Activated CD4-positive, alpha-beta T cell treated with anti-CD3 and anti-CD28 coated beads, Interleukin-2, Interleukin-6, amounts not matched to agents 100 ng/mL and 50 ng/mL, durations not matched to agents 16 hours and 8 hours (primary cell): ENCODE results near the gene DIP2B.

Experiments
- DNase-seq: peaks from one replicate; pipeline ENCODE4 v3.0.0-alpha.2; 2020

Gene DIP2B

DNA sequence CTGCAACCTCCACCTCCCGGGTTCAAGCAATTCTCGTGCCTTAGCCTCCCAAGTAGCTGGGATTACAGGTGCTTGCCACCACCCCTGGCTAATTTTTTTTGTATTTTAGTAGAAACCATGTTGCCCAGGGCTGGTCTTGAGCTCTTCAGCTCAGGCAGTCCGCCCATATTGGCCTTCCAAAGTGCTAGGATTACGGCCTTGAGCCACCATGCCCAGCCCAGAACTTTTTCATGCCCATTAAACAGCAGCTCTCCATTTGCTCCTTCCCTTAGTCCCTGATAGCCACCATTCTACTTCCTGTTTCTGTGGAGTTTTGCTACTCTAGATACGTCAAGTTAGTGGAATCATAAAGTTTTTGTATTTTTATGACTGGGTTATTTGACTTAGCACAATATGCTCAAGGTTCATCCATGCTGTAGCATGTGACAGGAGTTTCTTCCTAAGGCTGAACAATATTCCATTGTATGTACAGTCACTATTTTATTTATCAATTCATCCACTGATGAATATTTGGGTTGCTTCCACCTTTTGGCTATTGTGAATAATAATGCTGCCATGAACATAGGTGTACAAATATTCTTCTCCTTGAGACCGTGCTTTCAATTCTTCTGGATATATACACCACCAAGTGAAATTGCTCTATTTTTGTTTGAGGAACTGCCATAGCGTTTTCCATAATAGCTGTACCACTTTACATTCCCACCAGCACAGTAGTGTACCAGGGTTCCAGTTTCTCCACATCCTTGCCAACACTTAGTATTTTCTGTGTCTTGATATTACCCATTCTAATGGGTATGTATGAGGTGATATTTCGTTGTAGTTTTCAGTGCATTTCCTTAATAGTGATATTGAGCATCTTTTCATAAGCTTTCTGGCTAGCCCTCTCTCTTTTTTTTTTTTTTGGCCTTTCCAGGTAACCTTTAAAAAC, 274.1 kb downstream of the DIP2B start:
- no peak for DNase-seq

- DNase-seq = no peak
Observed at GRCh38 chr12:50780013-50780412, 275.2 kb downstream of the DIP2B start.

- DNase-seq = peak; percentile 39
Observed at GRCh38 chr12:50784501-50784900, 279.7 kb downstream of the DIP2B start.

- no peak for DNase-seq
Observed at GRCh38 chr12:50785406-50786001, 280.7 kb downstream of the DIP2B start.

DNA sequence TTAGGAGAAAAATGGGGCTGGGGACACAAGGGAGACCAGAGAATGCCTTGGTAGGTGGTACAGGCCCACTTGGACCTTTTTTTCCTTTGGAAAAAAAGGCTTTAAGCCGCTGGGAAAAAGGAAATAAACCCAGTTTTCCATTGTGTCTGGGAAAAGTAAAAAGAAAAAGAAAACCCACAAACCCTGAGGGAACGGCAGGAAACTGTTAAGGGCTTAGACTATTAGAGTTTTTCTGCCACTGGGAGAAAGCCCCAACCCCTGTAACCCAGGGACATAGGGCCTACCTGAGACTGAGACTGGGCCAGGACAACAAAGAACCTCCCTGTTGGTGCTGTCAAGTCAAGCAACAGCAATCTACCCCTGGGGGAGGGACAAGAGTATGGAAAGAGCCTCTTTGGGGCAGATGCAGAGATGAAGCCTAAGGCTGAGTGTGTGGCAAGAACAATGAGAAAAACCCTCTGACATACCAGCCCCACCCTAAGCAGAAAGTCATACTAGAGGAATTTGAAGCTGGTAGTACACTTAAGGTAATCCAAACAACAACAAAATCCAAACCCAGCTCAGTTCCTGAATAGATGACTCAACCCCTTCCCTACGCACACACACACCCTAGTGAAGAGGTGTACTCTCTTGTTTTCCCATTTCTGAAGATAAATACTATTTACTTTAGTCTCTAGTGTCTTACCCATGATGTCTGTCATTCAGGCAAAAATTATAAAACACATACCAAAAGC, 281.9 kb downstream of the DIP2B start:
- no peak for DNase-seq

DNA sequence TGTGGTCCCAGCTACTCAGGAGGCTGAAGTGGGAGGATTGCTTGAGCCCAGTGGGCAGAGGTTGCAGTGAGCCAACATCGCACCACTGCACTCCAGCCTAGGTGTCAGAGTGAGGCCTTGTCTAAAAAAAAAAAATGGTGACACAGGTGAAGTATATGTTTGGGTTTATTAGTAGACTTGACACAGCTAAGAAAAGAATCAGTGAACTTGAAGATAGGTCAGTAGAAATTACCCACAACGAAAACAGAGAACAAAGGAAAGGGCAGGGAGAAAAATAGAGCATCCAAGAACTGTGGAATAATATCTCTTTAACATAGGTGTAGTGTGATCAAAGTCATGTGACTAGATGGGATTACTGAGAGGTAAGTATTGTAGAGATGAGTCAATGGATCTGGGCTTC, 282.8 kb downstream of the DIP2B start:
- DNase-seq = no peak

GRCh38 chr12:50788561-50788960, 283.8 kb downstream of the DIP2B start:
- no peak for DNase-seq

GRCh38 chr12:50790081-50790480, 285.3 kb downstream of the DIP2B start:
- DNase-seq = no peak
